ENCODE results near the gene OPRD1. TPM values are rescaled to one million over a fixed set of nuclear protein-coding genes. Genes with fewer than 3 reads are reported as not detected.
A peak's percentile ranks its signal among the peaks of the same experiment; 100 is the strongest.

Gene OPRD1
- total RNA-seq, 1 experiment from 2014 or later: not detected

- Histone ChIP-seq H3K27ac (ENCODE audit: low read length) (no peak overlapping the region), H3K9me3 (ENCODE audit: low read length) (no peaks in the 10 kb centered on the region), H3K9ac (ENCODE audit: low read length) (no peak overlapping the region), H3K4me2 (ENCODE audit: low read depth, low read length, poor library complexity, severe bottlenecking) (no peak overlapping the region), H2AFZ (ENCODE audit: low read length) (no peak overlapping the region), H3K9me2 (replicated peaks; ENCODE audit: insufficient read depth, low read length) (no peaks in the 10 kb centered on the region), H3K4me1 (ENCODE audit: low read length) (peaks cover 9% of the 10 kb centered on the region), H3K36me3 (ENCODE audit: insufficient read depth, low read length) (no peaks in the 10 kb centered on the region), H3K79me2 (ENCODE audit: low read length) (no peaks in the 10 kb centered on the region), H4K20me1 (ENCODE audit: insufficient read depth, low read depth, low read length) (no peaks in the 10 kb centered on the region), H3K4me3 (ENCODE audit: low read length) (no peak overlapping the region), H3K27me3 (ENCODE audit: low read length) (no peaks in the 10 kb centered on the region)
- DNase-seq: no peak
Observed at GRCh38 chr1:28891256-28891655, 79.3 kb downstream of the OPRD1 start.

GRCh38 chr1:28893403-28894102 lies 81.6 kb downstream of the OPRD1 start:
- Histone ChIP-seq H3K36me3 (ENCODE audit: insufficient read depth, low read length) (no peaks in the 10 kb centered on the region), H3K79me2 (ENCODE audit: low read length) (no peaks in the 10 kb centered on the region), H3K9ac (ENCODE audit: low read length) (no peak overlapping the region), H2AFZ (ENCODE audit: low read length) (no peak overlapping the region), H4K20me1 (ENCODE audit: insufficient read depth, low read depth, low read length) (no peaks in the 10 kb centered on the region), H3K4me2 (ENCODE audit: low read depth, low read length, poor library complexity, severe bottlenecking) (no peak overlapping the region), H3K4me3 (ENCODE audit: low read length) (no peak overlapping the region), H3K4me1 (ENCODE audit: low read length) (no peaks in the 10 kb centered on the region), H3K27ac (ENCODE audit: low read length) (no peak overlapping the region), H3K27me3 (ENCODE audit: low read length) (no peaks in the 10 kb centered on the region), H3K9me3 (ENCODE audit: low read length) (no peaks in the 10 kb centered on the region), H3K9me2 (replicated peaks; ENCODE audit: insufficient read depth, low read length) (no peaks in the 10 kb centered on the region)
- peak; percentile 77 for DNase-seq

- Histone ChIP-seq H3K9ac (ENCODE audit: low read length) (no peak overlapping the region), H4K20me1 (ENCODE audit: insufficient read depth, low read depth, low read length) (no peaks in the 10 kb centered on the region)
Observed at GRCh38 chr1:28894785-28895184, 82.8 kb downstream of the OPRD1 start.

GRCh38 chr1:28895896-28896608 lies 84.1 kb downstream of the OPRD1 start:
- Histone ChIP-seq H3K27me3 (ENCODE audit: low read length) (no peaks in the 10 kb centered on the region), H3K79me2 (ENCODE audit: low read length) (no peaks in the 10 kb centered on the region), H3K9me2 (replicated peaks; ENCODE audit: insufficient read depth, low read length) (no peaks in the 10 kb centered on the region), H2AFZ (ENCODE audit: low read length) (no peak overlapping the region), H3K27ac (ENCODE audit: low read length) (no peak overlapping the region), H3K36me3 (ENCODE audit: insufficient read depth, low read length) (no peaks in the 10 kb centered on the region), H4K20me1 (ENCODE audit: insufficient read depth, low read depth, low read length) (no peaks in the 10 kb centered on the region), H3K9me3 (ENCODE audit: low read length) (no peaks in the 10 kb centered on the region), H3K4me2 (ENCODE audit: low read depth, low read length, poor library complexity, severe bottlenecking) (no peak overlapping the region), H3K4me3 (ENCODE audit: low read length) (no peak overlapping the region), H3K4me1 (ENCODE audit: low read length) (no peaks in the 10 kb centered on the region), H3K9ac (ENCODE audit: low read length) (no peak overlapping the region)
- DNase-seq: no peak

More at GRCh38 chr1:28894785-28895184, 82.8 kb downstream of the OPRD1 start:
- Histone ChIP-seq H3K27ac (ENCODE audit: low read length) (no peak overlapping the region), H3K9me2 (replicated peaks; ENCODE audit: insufficient read depth, low read length) (no peaks in the 10 kb centered on the region), H3K27me3 (ENCODE audit: low read length) (no peaks in the 10 kb centered on the region), H3K79me2 (ENCODE audit: low read length) (no peaks in the 10 kb centered on the region), H3K4me3 (ENCODE audit: low read length) (no peak overlapping the region), H3K4me1 (ENCODE audit: low read length) (no peaks in the 10 kb centered on the region), H2AFZ (ENCODE audit: low read length) (no peak overlapping the region), H3K9me3 (ENCODE audit: low read length) (no peaks in the 10 kb centered on the region), H3K36me3 (ENCODE audit: insufficient read depth, low read length) (no peaks in the 10 kb centered on the region), H3K4me2 (ENCODE audit: low read depth, low read length, poor library complexity, severe bottlenecking) (no peak overlapping the region)
- no peak for DNase-seq

GRCh38 chr1:28896609-28896986 lies 84.6 kb downstream of the OPRD1 start:
- H3K79me2 ChIP-seq (ENCODE audit: low read length): no peaks in the 10 kb centered on the region
- H3K9me2 ChIP-seq (replicated peaks; ENCODE audit: insufficient read depth, low read length): no peaks in the 10 kb centered on the region
- H3K4me3 ChIP-seq (ENCODE audit: low read length): no peak overlapping the region
- H3K9ac ChIP-seq (ENCODE audit: low read length): no peak overlapping the region
- no peak overlapping the region for H3K4me2 ChIP-seq (ENCODE audit: low read depth, low read length, poor library complexity, severe bottlenecking)
- no peak for DNase-seq
- no peaks in the 10 kb centered on the region for H4K20me1 ChIP-seq (ENCODE audit: insufficient read depth, low read depth, low read length)
- H3K4me1 ChIP-seq (ENCODE audit: low read length): no peaks in the 10 kb centered on the region
- no peak overlapping the region for H2AFZ ChIP-seq (ENCODE audit: low read length)
- H3K27ac ChIP-seq (ENCODE audit: low read length): no peak overlapping the region
- H3K9me3 ChIP-seq (ENCODE audit: low read length): no peaks in the 10 kb centered on the region
- H3K27me3 ChIP-seq (ENCODE audit: low read length): no peaks in the 10 kb centered on the region
- H3K36me3 ChIP-seq (ENCODE audit: insufficient read depth, low read length): no peaks in the 10 kb centered on the region

GRCh38 chr1:28897789-28898188 lies 85.8 kb downstream of the OPRD1 start:
- Histone ChIP-seq H4K20me1 (ENCODE audit: insufficient read depth, low read depth, low read length) (no peaks in the 10 kb centered on the region), H2AFZ (ENCODE audit: low read length) (no peak overlapping the region), H3K9me2 (replicated peaks; ENCODE audit: insufficient read depth, low read length) (no peaks in the 10 kb centered on the region), H3K36me3 (ENCODE audit: insufficient read depth, low read length) (no peaks in the 10 kb centered on the region), H3K27me3 (ENCODE audit: low read length) (no peaks in the 10 kb centered on the region), H3K9ac (ENCODE audit: low read length) (no peak overlapping the region), H3K79me2 (ENCODE audit: low read length) (no peaks in the 10 kb centered on the region), H3K27ac (ENCODE audit: low read length) (no peak overlapping the region), H3K9me3 (ENCODE audit: low read length) (no peaks in the 10 kb centered on the region), H3K4me2 (ENCODE audit: low read depth, low read length, poor library complexity, severe bottlenecking) (no peak overlapping the region), H3K4me1 (ENCODE audit: low read length) (no peaks in the 10 kb centered on the region), H3K4me3 (ENCODE audit: low read length) (no peak overlapping the region)
- no peak for DNase-seq

- H3K4me1 ChIP-seq (ENCODE audit: low read length): no peaks in the 10 kb centered on the region
Observed at GRCh38 chr1:28898405-28898881, 86.5 kb downstream of the OPRD1 start.

GRCh38 chr1:28899267-28899666 lies 87.3 kb downstream of the OPRD1 start:
- DNase-seq: no peak
- no peaks in the 10 kb centered on the region for H3K36me3 ChIP-seq (ENCODE audit: insufficient read depth, low read length)

More at GRCh38 chr1:28898405-28898881, 86.5 kb downstream of the OPRD1 start:
- Histone ChIP-seq H3K9me2 (replicated peaks; ENCODE audit: insufficient read depth, low read length) (no peaks in the 10 kb centered on the region), H3K9ac (ENCODE audit: low read length) (no peak overlapping the region), H3K36me3 (ENCODE audit: insufficient read depth, low read length) (no peaks in the 10 kb centered on the region), H3K9me3 (ENCODE audit: low read length) (no peaks in the 10 kb centered on the region), H3K27me3 (ENCODE audit: low read length) (no peaks in the 10 kb centered on the region), H3K4me3 (ENCODE audit: low read length) (no peak overlapping the region), H3K79me2 (ENCODE audit: low read length) (no peaks in the 10 kb centered on the region), H4K20me1 (ENCODE audit: insufficient read depth, low read depth, low read length) (no peaks in the 10 kb centered on the region), H3K4me2 (ENCODE audit: low read depth, low read length, poor library complexity, severe bottlenecking) (no peak overlapping the region), H3K27ac (ENCODE audit: low read length) (no peak overlapping the region), H2AFZ (ENCODE audit: low read length) (no peak overlapping the region)
- peak; percentile 30 for DNase-seq

More at GRCh38 chr1:28899267-28899666, 87.3 kb downstream of the OPRD1 start:
- no peak overlapping the region for H3K4me2 ChIP-seq (ENCODE audit: low read depth, low read length, poor library complexity, severe bottlenecking)
- H3K9me3 ChIP-seq (ENCODE audit: low read length): no peaks in the 10 kb centered on the region
- H3K9ac ChIP-seq (ENCODE audit: low read length): no peak overlapping the region
- no peak overlapping the region for H3K27ac ChIP-seq (ENCODE audit: low read length)
- H3K4me1 ChIP-seq (ENCODE audit: low read length): no peaks in the 10 kb centered on the region
- no peaks in the 10 kb centered on the region for H4K20me1 ChIP-seq (ENCODE audit: insufficient read depth, low read depth, low read length)
- H2AFZ ChIP-seq (ENCODE audit: low read length): no peak overlapping the region
- no peaks in the 10 kb centered on the region for H3K79me2 ChIP-seq (ENCODE audit: low read length)
- no peaks in the 10 kb centered on the region for H3K27me3 ChIP-seq (ENCODE audit: low read length)
- H3K4me3 ChIP-seq (ENCODE audit: low read length): no peak overlapping the region
- no peaks in the 10 kb centered on the region for H3K9me2 ChIP-seq (replicated peaks; ENCODE audit: insufficient read depth, low read length)
